Activated T-cell treated with anti-CD3 and anti-CD28 coated beads, Interleukin-2, amount 50 U/mL, for 72 hours (primary cell): Measurements from ENCODE around the gene EPYC. TPM values are rescaled to one million over a fixed set of nuclear protein-coding genes. Genes with fewer than 3 reads are reported as not detected.
"Not testable (repeated sequence)": the region's sequence is repeated elsewhere in the genome, so short reads cannot be mapped to it uniquely, and the experiment has no call there.

ENCODE experiments used
- ATAC-seq, 2 donors: fragments of 150-1000 bp; cut with Tn5 transposase; replicated peaks in 1 of 2; 2 replicates each; pipeline ENCODE4 v1.10.0; 2021; ENCODE audit warnings: moderate library complexity in 2 of 2, mild to moderate bottlenecking in 1 of 2
- DNase-seq, 2 donors: peaks; one replicate each; pipeline ENCODE4 v3.0.0; 2021 to 2022; ENCODE audit warnings: mixed read lengths in 1 of 2
- H3K27ac Mint-ChIP-seq: one replicate; pipeline ENCODE4 v1.8.0; 2022; ENCODE audit warnings: mild to moderate bottlenecking, moderate library complexity, mixed read lengths
- H3K27me3 Mint-ChIP-seq: one replicate; pipeline ENCODE4 v1.8.0; 2022; ENCODE audit warnings: low read depth, mixed read lengths
- H3K36me3 Mint-ChIP-seq, 2 donors: one replicate each; pipeline ENCODE4 v1.8.0; 2022; ENCODE audit warnings: mixed read lengths in 2 of 2, mild to moderate bottlenecking in 1 of 2; ENCODE audit not compliant: insufficient read depth in 2 of 2
- H3K4me1 Mint-ChIP-seq: one replicate; pipeline ENCODE4 v1.8.0; 2022; ENCODE audit warnings: low read depth, mixed read lengths
- H3K4me3 Mint-ChIP-seq, 2 donors: one replicate each; pipeline ENCODE4 v1.8.0; 2022; ENCODE audit warnings: mild to moderate bottlenecking in 2 of 2, mixed read lengths in 2 of 2, moderate library complexity in 2 of 2
- H3K9me3 Mint-ChIP-seq, 2 donors: one replicate each; pipeline ENCODE4 v1.8.0; 2022; ENCODE audit warnings: mixed read lengths in 2 of 2
- total RNA-seq, 2 donors: library from RNA; stranded (reverse); gene quantifications; one replicate each; pipeline ENCODE4 v1.2.3, GENCODE V29; 2022

EPYC gene
- total RNA-seq, 2 donors from 2014 or later: not detected

DNA sequence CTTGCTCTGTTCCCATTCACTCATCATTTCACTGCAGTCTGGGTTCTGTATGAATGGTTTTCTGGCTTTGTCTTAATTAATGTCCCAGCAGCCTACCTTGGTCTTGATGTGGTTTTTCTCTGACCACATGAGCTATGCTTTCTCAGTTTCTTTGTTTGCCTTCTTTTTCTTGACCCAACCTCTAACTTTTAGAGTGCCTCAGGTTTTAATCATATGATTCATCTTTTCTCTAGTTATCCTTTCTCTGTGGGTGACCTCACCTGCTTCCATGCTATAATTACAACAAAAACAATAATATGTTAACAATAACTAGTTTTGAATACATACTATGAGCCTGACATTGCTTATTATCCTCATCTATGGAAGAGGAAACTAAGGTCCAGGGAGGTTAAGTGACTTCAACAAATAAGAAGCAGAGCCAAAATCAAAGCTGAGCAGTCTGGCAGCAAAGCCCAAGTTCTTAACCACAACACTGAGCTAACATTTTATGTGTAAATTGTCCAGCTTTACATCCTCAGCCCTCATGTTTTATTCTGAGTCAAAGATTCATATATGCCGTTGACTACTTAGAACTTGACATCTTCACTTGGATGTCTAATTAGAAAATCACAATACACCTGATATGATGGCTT is 4.7 kb upstream of the EPYC start:
- peaks cover 22% of the 10 kb centered on the region for H3K4me1 Mint-ChIP-seq

DNA sequence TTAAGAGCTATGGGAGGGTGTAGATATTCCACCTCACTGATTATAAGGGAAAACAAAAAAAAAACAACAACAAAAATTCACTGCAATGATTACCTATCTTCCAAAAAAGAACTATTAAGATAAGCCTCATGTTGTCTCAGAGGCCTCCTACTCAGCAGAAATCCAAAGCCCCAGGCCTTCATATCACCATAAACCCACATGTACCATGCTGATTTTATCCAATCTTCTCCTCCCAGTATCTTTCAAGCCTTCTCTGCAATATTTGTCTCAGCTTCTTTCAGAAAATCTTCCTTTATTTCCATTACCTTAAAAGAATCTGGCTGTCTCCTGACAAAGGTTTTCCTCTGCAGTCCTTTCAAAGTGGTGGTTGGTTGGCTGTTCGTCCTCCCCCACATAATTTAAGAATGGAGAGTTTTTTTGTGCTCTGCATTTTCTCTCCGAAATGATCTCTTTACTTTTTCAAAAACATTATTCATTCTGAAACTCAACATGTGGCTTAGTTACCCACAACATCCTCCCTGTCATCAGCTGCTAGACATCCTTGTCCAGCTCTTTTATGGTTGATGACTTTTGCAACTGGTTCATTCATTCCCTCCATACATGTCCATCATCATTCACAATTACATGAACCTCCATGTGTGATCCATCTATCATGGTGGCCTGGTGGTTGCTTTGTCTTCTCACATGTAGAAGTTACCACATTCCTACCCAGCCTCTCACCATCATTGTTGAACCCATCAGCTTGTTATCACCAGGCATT is 2.9 kb upstream of the EPYC start:
- Mint-ChIP-seq H3K27ac (peak overlapping the region; percentile 35), H3K4me1 (peaks cover 22% of the 10 kb centered on the region), H3K27me3 (peaks cover 37% of the 10 kb centered on the region), H3K9me3 (peaks cover 0 to 2% of the 10 kb centered on the region in 2 donors), H3K36me3 (no peaks in the 10 kb centered on the region), H3K4me3 (peak overlapping the region in 1 of 2 donors; percentile 27)
- peak; percentile 1 to 3 for DNase-seq
- ATAC-seq: peak; percentile 92 to 93

More for the DNA sequence above, 4.7 kb upstream of the EPYC start:
- Mint-ChIP-seq H3K27me3 (peaks cover 50% of the 10 kb centered on the region), H3K36me3 (no peaks in the 10 kb centered on the region), H3K27ac (no peak overlapping the region), H3K4me3 (no peak overlapping the region), H3K9me3 (peaks cover 0 to 2% of the 10 kb centered on the region in 2 donors)
- ATAC-seq: peak; percentile 24 to 52
- peak in 1 of 2 donors; percentile 0 for DNase-seq

DNA sequence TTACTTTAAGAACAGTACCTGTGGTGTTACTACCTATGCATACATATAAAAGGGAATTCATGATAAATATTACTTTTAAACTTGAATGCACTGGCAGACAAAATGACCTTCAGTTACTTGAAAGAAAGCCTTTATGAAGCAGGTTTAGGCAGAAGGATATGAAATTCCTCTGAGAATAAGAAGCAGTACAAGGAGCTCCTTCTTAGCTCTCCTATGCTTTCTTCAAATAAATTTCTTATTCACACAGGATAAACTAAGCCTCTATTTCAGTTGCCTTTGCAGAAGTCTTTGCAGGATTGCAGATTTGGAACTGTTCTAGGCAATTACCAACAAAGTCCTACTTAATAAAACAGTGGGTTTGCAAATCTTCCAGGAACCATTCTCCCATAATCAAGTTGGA is 1.0 kb downstream of the EPYC start:
- no peaks in the 10 kb centered on the region for H3K36me3 Mint-ChIP-seq
- no peak overlapping the region for H3K27ac Mint-ChIP-seq
- DNase-seq: no peak
- H3K4me3 Mint-ChIP-seq: no peak overlapping the region
- peaks cover 22% of the 10 kb centered on the region for H3K27me3 Mint-ChIP-seq
- H3K9me3 Mint-ChIP-seq: peaks cover 0 to 1% of the 10 kb centered on the region in 2 donors
- H3K4me1 Mint-ChIP-seq: peaks cover 16% of the 10 kb centered on the region
- no peak for ATAC-seq

DNA sequence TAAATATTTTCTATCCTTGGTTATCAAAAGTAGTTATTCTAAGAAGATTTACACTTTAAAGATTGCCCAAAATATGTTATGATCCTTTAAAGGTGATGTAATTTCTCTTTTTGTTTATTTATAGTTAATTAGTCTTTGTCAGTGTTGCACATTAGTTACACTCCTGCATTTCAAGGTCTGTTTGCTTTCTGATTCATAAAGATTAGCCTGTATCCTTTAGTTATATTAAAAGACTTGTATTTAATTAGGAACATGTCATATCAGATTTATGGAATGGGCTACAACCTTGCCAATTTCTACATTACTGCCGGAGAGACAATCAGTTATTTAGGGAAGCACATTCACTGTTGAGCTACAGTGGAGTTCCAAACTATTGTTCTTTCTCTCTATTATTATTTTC is 3.5 kb downstream of the EPYC start:
- Mint-ChIP-seq H3K4me1 (no peaks in the 10 kb centered on the region), H3K27ac (no peak overlapping the region), H3K4me3 (no peak overlapping the region), H3K27me3 (no peaks in the 10 kb centered on the region), H3K36me3 (no peaks in the 10 kb centered on the region), H3K9me3 (no peaks in the 10 kb centered on the region)
- ATAC-seq (no peak), DNase-seq (no peak)

DNA sequence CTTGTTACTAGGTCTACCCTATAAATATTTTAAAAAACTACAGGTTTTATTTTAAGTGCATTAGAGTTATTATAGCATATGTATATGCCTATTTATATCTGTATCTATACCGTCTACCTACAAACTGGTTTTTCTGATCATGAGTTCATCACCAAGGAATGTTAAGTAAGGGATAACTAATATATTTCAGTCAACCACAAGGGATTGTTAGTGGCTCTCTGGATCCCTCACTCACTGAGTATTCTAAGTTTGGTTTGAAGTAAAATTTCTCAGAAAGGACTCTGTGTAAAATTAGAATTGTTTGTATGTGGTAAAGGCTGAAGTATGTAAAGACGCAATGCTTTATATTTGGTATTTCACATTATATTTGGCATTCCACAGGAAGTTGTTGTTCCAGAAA is 4.8 kb downstream of the EPYC start:
- no peaks in the 10 kb centered on the region for H3K4me1 Mint-ChIP-seq
- DNase-seq (no peak), ATAC-seq (no peak)
- no peak overlapping the region for H3K27ac Mint-ChIP-seq
- H3K27me3 Mint-ChIP-seq: no peaks in the 10 kb centered on the region
- H3K9me3 Mint-ChIP-seq: no peaks in the 10 kb centered on the region
- no peak overlapping the region for H3K4me3 Mint-ChIP-seq
- no peaks in the 10 kb centered on the region for H3K36me3 Mint-ChIP-seq

DNA sequence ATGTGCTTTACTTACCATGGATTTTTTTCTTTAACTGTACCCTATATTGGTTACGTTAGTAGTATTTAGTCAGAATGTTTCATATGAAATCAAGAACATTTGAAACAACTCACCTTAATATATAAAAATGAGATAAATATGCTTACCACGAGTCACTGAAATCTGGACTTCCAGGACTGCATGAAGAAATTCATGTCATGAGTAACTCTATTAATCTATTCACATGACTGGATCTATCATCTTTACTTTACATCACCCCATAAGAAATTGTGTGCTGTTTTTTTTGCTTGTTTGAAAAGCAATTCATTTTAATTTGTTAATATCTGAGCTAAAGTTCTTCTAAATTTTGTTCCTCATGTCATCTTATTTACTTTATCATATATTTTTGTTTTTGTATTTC is 5.2 kb downstream of the EPYC start:
- no peak overlapping the region for H3K27ac Mint-ChIP-seq
- H3K9me3 Mint-ChIP-seq: no peaks in the 10 kb centered on the region
- H3K36me3 Mint-ChIP-seq: no peaks in the 10 kb centered on the region
- ATAC-seq (no peak), DNase-seq (no peak)
- no peaks in the 10 kb centered on the region for H3K4me1 Mint-ChIP-seq
- no peaks in the 10 kb centered on the region for H3K27me3 Mint-ChIP-seq
- H3K4me3 Mint-ChIP-seq: no peak overlapping the region

DNA sequence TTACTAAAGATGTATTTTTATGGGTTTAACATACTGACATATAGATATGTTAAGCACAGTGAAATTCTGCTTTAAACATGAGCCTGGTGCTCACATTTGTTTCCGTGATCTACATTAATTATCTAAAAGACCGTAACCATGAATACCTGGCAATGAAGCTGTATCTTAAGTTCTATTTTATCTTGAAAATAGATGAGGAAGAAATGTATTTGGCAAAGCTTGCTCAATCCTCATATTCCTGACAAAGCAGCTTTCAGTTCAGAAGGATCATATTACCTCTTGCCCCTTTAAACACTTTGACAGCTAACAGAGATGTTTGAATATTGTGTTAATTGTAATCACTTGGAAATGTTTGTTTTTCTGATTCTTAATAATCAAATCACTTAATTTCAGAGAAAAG is 9.8 kb downstream of the EPYC start:
- no peak overlapping the region for H3K4me3 Mint-ChIP-seq
- no peak overlapping the region for H3K27ac Mint-ChIP-seq
- no peaks in the 10 kb centered on the region for H3K9me3 Mint-ChIP-seq
- no peaks in the 10 kb centered on the region for H3K27me3 Mint-ChIP-seq
- DNase-seq: no peak
- no peaks in the 10 kb centered on the region for H3K36me3 Mint-ChIP-seq
- no peak for ATAC-seq
- no peaks in the 10 kb centered on the region for H3K4me1 Mint-ChIP-seq

DNA sequence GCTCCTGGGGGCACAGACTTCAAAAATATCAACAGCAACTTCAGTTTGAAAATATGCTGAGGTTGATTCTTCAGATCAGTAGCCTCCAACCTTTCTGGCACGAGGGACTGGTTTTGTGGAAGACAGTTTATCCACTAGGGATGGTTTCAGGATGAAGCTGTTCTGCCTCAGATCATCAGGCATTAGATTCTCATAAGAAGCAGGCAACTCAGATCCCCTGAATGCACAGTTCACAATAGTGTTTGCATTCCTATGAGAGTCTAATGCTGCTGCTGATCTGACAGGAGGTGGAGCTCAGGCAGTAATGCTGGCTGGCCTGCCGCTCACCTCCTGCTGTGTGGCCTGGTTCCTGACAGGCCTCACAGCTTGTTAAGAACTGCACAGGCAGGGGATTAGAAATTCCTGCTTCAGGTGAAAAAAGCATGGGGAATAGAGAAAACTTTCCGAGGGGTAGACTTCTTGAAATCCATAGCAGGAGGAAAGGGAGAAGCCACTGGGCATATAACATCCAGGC is 12.8 kb downstream of the EPYC start:
- DNase-seq (no peak), ATAC-seq (no peak)
- Mint-ChIP-seq H3K4me3 (no peak overlapping the region), H3K27me3 (no peaks in the 10 kb centered on the region), H3K9me3 (peaks cover 0 to 1% of the 10 kb centered on the region in 2 donors), H3K4me1 (no peaks in the 10 kb centered on the region), H3K27ac (no peak overlapping the region), H3K36me3 (peaks cover 0 to 1% of the 10 kb centered on the region in 2 donors)

DNA sequence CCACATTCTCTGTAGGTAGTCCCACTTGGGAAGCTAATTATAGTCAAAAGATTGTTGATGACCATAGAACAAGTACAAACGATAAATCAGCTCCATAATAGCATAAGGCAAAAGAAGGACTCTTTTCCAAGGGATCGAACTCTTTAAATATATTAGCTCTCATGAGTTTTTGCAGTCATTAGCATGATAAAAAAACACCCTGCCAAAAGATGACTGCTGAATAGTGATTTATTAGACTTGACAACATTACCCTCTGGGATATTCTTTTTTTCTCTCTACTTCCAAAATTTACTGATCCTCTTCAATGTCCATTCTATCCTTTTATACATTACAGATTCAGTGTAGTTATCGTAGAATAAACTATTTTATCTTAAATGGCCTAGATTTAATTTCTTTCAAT is 14.2 kb downstream of the EPYC start:
- Mint-ChIP-seq H3K27ac (no peak overlapping the region), H3K9me3 (peaks cover 0 to 2% of the 10 kb centered on the region in 2 donors), H3K36me3 (peaks cover 0 to 2% of the 10 kb centered on the region in 2 donors), H3K27me3 (no peaks in the 10 kb centered on the region), H3K4me3 (no peak overlapping the region), H3K4me1 (no peaks in the 10 kb centered on the region)
- DNase-seq (no peak), ATAC-seq (no peak)

DNA sequence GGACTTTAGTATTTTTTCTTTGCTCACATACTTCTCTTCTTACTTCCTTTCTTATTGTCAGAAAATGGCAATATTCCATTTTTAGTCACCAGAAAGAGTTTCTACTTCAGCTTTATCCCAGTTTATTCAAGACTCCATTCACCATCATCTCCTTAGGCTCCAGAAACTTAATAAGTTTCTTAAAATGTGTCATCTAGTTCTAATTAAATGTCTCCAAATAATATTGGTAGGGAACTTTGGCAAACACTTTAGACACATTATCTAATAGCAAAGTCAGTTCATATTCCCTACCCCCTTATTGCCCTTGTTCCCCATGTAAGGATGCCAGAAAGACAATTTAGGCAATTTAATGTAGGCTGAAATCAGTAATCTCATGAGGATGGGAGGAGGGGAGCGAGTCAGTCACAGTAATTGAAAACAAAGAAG is 15.1 kb downstream of the EPYC start:
- Mint-ChIP-seq H3K27me3 (no peaks in the 10 kb centered on the region), H3K36me3 (peaks cover 0 to 2% of the 10 kb centered on the region in 2 donors), H3K4me3 (no peak overlapping the region), H3K9me3 (peaks cover 0 to 2% of the 10 kb centered on the region in 2 donors), H3K4me1 (no peaks in the 10 kb centered on the region), H3K27ac (no peak overlapping the region)
- no peak for DNase-seq
- no peak for ATAC-seq

DNA sequence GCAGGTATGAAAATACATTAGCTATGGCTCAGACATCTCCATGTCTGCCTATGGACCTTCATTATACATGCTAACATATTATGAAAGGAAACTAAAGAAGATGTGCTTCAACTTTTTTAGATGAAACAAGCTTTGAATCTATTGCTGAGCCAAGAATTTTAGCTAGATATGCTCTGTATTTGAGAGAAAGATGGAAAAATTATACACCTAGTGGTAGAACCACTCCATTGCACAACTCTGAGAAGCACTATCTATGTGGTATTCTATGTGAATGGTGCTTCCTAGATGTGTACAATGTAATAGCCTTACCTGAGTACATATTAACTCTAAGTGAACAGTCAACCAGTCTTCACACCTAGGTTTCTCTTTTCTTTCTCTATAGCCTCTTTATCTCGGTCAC is 17.3 kb downstream of the EPYC start:
- peaks cover 0 to 2% of the 10 kb centered on the region in 2 donors for H3K36me3 Mint-ChIP-seq
- H3K27me3 Mint-ChIP-seq: peaks cover 6% of the 10 kb centered on the region
- ATAC-seq (no peak), DNase-seq (no peak)
- H3K27ac Mint-ChIP-seq: no peak overlapping the region
- H3K9me3 Mint-ChIP-seq: peaks cover 0 to 2% of the 10 kb centered on the region in 2 donors
- H3K4me3 Mint-ChIP-seq: no peak overlapping the region
- no peaks in the 10 kb centered on the region for H3K4me1 Mint-ChIP-seq

DNA sequence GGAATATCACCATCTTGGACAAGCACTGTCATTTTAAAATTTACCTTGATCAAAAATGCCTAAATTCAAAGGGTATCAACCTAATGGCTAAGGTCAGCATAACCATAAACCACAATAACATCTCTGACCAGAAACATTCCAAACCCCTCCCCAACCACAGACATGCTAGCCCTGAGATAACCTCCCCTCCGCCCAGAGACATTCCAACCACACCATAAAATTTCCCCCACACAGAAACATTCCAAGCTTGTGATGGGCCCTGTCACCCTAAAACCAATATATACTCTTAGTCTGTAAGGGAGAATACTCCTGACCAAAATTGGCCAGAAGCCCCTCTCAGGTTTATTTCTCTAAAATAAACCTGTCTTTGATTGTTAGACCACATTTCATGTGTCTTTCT is 17.7 kb downstream of the EPYC start:
- Mint-ChIP-seq H3K36me3 (peaks cover 0 to 2% of the 10 kb centered on the region in 2 donors), H3K27ac (no peak overlapping the region), H3K4me3 (no peak overlapping the region), H3K4me1 (no peaks in the 10 kb centered on the region), H3K9me3 (peaks cover 0 to 2% of the 10 kb centered on the region in 2 donors), H3K27me3 (peaks cover 6% of the 10 kb centered on the region)
- ATAC-seq (no peak), DNase-seq (no peak)

DNA sequence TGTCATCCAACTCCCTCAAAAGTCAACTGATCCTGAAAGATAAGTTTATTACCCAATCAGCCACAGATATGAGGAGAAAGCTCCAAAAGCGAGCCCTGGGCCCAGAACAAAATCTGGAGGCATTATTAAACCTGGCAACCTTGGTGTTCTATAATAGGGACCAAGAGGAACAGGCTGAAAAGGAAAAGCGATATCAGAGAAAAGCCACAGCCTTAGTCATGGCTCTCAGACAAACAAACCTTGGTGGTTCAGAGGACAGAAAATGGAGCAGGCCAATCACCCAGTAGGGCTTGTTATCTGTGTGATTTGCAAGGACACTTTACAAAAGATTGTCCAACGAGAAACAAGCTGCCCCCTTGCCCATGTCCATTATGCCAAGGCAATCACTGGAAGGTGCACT is 19.4 kb downstream of the EPYC start:
- not testable (repeated sequence) for H3K4me1 Mint-ChIP-seq, H3K27me3 Mint-ChIP-seq, ATAC-seq, H3K9me3 Mint-ChIP-seq, H3K36me3 Mint-ChIP-seq, H3K4me3 Mint-ChIP-seq, H3K27ac Mint-ChIP-seq, DNase-seq
